Activated CD4-positive, alpha-beta T cell treated with anti-CD3 and anti-CD28 coated beads, Interleukin-2, amount 50 U/mL, for 16 hours (primary cell): ENCODE measurements around the gene TMEM126B.
A peak's percentile ranks its signal among the peaks of the same experiment; 100 is the strongest.
"Not testable (repeated sequence)": the region's sequence is repeated elsewhere in the genome, so short reads cannot be mapped to it uniquely, and the experiment has no call there.

Experiments used
- DNase-seq: peaks from one replicate; pipeline ENCODE4 v3.0.0-alpha.2; 2020

Gene TMEM126B

DNA sequence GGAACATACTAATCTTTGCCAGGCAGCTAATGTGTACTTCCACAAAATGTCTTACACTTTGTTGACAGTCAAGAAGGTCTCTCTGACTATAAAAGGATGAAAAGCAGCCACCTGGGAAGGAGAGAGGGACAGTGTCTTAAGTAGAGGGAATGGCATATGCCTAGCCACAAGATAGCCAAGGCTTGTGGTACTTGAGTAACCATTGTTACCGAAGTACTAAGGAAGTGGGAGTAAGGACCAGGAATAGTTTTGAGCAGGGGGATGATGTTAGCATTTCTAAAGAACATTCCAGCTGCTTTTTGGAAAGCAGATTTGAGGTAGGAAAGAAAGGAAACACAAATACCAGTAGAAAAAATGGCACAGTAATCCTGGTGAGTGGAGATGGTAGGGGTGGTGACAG lies 22.7 kb downstream of the TMEM126B start:
- no peak for DNase-seq

DNA sequence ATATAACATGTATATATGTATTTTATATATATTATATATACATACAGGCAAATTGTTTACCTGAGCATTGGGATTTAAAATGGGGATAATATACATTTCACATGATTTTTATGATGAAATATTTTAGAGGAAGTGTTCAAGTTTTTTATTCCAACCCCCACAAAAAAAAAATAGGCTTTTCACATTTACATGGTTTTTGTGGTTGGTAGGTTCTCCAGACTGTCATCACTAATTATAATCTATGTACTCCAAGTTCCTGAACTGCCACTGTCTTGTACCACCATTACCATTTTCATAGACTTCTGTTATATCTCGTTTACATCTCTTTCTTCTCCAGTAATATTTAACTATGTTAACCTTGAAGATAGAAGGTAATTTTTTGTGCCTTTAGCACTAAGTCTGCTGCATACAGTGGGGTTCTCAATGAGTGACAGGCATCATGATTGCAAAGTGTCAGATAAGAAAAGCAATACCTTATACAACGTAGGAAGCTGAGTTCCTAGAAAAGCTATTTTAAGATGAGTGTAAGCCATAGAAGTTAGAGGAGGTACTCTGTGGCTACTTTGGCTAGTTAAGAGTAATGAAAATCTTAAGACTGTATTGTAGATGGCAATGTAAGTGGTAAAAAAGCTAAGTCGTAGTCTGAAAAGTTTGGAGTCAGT lies 24.5 kb downstream of the TMEM126B start:
- no peak for DNase-seq

DNA sequence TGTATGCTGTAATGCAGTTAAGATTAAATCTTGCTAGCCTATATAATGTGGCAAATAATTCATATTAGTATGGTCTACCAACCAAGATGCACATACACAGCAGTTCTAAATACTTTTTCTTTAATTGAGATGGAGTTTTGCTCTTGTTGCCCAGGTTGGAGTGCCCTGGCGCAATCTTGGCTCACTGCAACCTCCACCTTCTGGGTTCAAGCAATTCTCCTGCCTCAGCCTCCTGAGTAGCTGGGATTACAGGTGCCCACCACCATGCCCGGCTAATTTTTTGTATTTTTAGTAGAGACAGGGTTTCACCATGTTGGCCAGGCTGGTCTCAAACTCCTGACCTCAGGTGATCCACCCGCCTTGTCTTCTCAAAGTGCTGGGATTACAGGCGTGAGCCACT lies 25.9 kb downstream of the TMEM126B start:
- DNase-seq = not testable (repeated sequence)

DNA sequence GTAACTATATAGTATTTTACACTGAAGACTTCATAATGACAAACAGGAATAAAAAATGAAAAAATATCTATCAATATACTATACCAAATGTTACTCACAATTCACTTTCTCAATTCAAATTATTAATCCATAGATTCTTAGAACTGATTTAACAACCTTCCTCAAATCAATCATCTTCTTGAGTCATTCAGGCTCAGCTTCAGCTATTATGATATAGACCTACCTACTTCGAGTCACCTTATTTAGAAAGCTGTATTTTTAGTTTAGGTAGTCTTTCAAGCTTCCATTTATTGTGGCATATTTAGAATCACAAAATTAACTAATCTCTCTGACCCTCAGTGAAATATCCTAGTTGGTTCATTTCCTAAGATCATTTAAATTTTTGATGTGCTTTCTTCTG lies 28.4 kb downstream of the TMEM126B start:
- DNase-seq = no peak

DNA sequence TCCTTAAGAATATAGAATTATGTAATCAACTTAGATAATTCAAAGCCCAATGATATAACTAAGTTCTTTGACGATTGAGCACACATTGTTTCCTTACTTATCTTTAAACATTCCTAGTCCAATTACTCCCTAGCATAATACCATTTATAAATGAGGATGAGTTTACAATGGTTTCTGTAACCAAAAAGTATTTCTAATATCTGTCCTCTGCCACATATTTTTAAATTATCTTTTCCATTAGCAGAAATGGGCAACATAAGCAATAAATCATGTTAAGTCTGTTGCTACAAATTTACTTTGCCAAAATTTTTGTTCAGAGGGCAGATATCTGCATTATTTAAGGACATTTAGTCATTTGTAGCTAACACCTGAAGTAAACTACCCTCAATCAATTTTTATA lies 29.8 kb downstream of the TMEM126B start:
- DNase-seq = no peak

DNA sequence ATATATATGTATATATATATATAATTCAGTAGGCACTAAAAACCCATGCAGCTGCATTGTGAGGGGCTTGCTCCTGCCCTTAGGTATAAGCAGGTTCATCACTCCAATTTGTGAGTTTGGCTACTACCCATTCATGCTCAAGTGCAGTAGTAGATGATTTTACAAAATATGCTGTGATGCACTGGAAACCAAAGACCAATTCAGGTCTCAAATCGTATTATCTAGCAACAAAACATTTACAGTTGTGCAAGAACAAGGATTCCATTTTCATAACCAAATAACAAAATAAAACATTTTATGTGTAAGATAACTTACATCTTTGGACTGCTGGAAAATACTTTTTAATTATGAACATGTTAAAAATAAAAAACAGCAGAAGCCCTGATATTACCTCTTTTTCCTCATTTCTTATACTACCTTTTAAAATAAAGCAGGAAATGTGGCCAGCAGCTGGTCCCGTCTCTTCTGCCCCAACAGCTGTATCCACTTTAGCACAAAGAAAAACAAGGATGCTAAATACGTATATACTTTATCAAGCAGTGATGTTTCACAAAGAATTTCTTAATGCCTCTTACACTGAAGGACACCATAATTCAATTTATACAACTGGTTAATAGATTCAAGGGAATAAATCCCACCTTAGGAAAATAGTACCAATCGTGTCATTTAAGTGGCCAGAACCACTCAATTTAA lies 33.7 kb downstream of the TMEM126B start:
- DNase-seq = no peak

DNA sequence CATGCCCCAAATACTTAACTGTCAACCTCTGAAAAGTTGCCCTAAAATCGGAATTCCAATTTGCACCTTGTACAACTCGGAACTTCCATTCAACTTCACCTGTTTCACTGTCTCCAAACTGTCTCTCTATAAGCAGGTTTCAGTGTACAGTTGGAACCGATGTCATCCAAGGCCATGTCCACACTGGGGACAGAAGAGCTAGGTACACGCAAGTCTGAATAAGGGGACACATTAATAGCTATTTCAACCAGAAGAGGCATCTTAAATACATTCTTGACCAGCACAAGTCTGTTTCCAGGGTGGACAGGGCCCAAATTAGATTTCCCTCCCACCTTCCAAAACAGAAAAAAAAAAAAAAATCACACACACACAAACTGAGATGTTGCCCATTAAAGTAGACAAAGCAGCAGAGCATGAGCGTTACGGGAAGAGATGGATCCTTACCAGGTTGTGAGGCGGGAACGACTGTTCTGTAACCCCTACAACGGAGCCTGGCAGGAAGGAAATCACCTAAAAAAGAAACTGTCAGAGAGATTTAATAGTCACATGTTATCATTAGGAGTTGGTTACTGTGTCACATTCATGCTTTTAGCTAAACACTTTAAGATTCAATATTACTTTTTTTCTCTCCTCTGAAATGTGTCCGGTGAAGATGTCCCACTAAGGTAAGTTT lies 34.8 kb downstream of the TMEM126B start:
- peak; percentile 42 for DNase-seq

DNA sequence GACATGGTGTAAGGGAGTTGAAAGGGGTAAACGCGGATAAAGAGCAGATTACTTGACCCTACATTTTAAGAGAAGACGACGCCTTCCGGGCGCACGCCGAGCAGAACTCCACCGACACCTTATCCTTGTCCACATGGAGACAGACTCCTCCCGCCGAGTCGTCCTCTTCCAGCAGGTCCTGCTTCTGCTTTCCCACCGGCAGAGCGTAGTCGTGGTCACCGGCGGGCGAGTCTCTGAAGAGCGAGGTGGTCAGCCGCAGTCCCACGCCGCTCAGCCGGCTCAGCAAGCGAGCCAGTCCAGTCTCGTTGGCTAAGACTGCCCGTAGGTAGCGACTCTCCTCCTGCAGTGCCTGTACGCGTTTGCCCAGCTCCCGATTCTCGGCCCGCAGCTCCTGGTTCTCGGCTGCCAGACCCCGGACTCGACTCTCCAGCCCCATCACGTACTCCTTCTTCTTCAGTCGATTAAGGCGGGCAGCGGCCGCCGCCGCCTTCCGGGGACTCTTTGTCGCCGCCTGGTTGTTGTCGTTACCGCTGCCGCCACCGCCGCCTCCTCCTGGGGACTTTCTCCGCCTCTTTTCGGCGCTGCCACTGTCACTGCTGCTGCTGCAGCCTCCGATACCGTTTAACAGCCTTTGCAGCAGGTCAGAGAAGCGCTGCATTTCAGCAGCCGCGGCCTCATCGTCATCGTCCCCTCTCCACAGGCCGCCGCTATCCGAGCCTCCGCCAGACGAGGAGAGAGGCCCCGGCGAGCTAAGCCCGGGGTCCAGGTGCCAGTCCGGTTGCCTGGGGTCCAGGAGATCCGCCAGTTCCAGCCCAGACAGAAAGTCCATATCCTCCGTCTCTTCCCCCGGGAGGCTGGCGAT lies 35.6 kb downstream of the TMEM126B start:
- peak; percentile 87 for DNase-seq

DNA sequence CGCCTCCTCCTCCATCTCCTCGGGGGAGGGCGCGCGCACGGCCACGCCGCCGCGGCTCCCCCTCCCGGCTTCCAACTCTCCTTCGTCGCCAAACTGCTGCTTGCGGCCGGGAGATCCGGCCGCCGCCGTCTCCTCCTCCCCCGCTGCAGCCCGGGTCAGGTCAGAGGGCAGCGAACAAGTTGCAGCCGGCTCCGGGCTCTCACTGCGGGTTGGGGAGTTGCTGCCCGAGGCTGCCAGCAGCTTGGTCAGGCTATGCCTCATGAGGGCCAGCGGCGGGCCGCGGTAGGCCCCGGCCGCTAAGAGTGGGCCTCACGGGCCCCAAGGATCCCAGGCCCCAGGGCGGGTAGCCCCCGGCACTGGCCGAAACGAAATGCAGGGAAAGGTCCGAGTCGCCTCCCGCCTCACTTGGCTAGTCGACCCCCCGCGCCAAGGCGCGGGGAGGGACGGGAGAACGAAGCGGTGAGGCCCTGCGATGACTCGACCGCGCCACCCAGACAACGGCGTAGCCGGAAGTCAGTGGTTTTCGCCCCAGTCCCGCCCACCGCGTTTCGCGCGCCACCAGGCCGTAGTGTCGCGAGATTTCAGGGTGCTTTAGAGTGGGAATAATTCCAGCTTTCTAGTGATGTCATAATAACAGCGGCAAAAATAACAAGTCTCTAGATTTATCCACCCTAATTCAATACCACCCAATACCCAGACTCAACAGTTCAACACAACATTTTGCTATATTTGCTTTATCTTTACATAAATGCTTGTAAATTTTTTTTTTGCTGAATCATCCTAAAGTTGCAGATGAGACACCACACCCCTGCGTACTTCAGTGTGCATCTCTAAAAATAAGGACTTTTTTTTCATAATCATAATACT lies 36.5 kb downstream of the TMEM126B start, which contains the start of gene CREBZF:
Gene CREBZF, minus strand, starts transcription at position 515 of the 867 bp plus-strand sequence. Its CDS starts 254 bp downstream, at position 261.
- peak; percentile 98 for DNase-seq

DNA sequence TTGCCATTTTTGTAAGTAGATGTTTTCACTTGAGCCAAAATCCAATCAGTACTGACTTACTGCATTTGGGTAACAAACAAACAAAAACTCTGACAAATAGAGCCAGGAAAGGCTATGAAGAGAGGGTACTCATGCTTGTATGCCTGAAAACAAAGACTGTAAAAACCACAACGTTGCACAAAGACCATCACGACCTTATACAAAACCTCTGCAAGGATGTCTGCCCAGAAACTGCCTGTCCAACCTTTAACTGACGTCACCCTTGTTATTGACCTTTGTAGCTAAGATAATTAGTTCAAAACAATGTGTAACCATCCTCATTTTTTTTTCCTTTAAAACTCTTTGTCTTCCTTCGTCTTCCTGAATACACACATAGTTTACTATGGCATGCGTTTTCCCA lies 37.3 kb downstream of the TMEM126B start:
- no peak for DNase-seq

DNA sequence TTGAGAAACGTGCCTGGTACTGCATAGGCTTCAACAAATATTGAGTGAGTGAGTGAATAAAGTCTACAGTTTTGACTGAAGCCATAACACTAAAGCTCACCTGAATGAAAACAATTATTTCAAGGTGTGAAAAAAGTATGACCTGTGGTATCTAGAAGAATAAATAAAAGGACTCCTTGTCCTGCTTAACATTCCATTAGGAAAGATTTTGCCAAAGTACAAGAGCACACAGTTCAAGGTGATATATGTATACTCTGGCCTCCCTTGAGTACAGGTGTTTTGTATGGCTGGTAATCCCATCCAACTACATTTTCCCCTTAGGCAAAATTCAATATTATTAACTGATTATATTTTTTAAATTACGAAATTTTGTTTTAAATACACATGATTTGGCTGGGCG lies 38.3 kb downstream of the TMEM126B start:
- DNase-seq = no peak

DNA sequence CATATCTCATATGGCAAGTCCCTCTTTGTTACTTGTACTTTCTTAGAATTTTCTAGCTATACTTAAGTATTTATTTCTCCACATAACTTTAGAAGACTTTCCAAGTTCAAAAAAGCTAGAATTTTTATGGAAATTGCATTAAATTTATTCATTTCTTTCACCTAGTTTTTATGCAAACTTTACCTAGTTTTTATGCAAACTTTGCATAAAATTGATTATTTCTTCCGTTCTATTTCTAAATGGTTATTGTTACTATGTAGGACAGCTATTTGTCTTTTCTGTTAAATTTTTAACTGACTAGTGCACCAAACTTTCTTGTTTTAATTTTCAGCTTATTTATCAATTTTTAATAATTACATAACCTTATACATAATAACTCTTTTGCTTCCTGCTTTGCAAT lies 39.8 kb downstream of the TMEM126B start:
- DNase-seq = no peak

DNA sequence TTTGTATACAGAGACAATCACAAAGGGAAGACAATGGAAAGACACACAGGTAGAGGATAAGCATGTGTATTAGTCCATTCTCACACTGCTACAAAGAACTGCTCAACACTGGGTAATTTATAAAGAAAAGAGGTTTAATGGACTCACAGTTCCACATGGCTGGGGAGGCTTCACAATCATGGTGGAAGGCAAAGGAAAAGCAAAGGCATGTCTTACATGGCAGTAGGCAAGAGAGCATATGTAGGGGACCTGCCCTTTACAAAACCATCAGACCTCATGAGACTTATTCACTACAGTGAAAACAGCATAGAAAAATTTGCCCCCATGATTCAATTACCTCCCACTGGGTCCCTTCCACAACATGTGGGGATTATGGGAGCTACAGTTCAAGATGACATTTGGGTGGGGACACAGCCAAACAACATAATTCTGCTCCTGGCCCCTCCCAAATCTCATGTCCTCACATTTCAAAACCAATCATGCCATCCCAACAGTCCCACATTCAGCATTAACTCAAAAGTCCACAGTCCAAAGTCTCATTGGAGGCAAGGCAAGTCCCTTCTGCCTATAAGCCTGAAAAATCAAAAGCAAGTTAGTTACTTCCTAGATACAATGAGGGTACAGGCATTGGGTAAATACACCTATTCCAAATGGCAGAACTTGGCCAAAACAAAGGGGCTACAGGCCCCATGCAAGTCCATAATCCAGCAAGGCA lies 42.7 kb downstream of the TMEM126B start:
- DNase-seq = not testable (repeated sequence)

DNA sequence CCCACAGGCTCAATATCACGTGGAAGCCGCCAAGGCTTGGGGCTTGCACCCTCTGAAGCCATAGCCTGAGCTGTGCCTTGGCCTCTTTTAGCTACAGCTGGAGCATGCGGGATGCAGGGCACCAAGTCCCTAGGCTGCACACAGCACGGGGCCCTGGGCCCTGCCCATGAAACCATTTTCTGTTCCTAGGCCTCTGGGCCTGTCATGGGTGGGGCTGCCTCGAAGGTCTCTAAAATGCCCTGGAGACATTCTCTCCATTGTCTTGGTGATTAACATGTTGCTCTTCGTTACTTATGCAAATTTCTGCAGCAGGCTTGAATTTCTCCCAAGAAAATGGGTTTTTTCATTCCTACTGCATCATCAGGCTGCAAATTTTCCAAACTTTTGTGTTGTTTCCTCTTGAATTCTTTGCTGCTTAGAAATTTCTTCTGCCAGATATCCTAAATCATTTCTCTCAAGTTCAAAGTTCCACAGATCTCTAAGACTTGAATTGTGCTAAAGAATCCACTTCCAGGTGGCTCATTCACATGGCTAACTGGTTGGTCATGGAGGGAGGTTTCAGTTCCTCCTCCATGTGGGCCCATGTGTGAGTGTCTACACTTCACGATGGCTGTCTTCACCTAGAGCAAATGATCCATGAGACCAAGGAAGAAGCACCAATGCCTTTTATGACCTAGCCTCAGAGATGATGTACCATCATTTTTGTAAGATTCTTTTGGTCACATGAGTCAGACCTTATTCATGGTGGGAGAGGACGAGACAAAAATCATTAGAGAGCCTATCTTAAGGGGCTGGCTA lies 43.9 kb downstream of the TMEM126B start:
- no peak for DNase-seq

DNA sequence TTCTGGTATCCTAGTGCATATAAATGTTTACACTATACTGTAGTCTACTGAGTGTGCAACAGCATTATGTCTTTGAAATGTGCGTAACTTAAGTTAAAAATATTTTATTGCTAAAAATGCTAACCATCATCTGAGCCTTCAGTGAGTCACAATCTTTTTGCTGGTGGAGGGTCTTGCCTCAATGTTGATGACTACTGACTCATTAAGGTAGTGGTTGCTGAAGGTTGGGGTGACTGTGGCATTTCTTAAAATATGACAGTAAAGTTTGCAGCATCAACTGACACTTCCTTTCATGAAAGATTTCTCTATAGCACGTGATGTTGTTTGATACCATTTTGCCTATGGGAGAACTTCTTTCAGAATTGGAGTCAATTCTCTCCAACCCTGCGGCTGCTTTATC lies 45.0 kb downstream of the TMEM126B start:
- peak; percentile 59 for DNase-seq

DNA sequence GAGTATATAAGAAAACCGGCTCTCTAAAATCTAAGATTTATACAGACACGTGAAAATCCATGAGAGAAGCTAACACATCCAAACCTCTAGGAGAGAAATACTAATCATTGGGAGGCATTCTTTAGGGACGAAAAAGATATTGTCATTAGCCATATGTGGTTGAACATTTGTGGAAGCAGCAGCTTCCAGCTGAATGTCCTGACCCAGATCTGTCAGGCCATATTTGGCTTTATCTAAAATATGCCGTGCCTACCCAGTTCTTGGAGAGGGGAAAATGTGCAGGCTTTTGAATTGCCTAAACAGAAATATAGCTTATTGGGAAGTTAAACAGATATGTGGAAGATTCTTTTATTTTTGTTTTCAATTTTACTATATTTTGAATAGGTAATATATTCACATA lies 51.2 kb downstream of the TMEM126B start:
- DNase-seq = no peak

DNA sequence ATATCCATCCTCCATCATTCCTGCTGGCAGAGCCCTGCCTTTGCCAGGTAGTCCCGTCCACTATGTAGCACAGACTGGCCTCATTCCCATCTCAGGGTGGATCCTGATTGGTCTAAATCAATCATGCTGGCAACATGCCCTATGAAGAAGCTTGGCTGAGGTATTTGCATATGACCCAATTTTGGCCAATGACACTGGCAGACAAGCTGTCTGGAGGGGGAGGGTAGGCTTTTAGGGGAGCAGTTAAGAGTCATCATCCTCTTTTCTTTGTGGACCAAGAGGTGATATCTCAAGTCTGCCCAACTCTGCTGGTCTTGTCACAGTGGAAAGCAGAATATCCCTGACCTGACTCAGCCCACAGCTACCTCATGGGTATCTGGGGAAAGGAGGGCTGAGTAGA lies 52.5 kb downstream of the TMEM126B start:
- DNase-seq = no peak

DNA sequence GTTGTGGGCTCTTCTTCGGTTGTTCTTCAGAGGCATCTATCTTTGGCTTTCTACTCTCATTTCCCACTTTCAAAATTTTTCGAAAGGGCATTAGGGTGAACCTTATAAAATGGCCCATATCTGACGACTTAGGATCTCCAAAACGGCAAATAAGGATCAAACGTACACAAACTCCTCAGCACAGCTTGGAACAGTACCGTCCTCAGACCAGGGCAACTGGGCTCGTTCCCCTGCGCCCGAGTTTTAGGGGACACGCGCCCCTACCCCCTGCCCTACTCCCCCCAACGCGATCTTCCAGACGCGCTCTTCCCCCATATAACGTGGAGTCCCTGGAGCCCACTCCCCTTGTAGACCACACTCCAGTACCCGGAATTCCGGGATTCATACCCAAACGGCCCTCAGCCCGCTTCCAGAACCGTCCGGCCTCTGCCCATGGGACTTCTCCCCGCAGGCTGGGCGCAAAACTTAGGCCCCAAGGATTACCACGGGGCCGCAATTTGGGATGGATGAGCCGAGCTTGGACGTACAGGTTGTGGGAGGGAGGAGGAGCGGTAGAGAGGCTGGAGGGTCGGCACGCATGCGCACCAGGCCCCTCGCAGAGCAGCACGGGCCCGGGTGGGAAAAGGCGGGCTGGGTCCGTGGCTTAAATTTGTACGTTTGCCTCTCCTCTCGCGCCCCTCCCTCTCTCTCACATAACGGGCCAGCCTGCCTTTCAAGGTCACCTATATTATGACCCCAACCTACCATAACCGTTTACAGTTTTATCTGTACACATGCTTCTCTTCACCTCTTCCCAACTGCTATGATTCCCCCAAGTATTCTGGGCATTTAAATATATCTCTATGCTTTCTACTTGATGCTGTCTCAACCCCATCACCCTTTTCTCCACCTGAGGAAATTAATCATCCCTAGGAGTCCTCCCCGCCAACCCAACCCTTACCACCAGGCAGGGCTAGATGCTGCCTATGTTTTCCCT lies 54.2 kb downstream of the TMEM126B start:
- DNase-seq = peak; percentile 59

DNA sequence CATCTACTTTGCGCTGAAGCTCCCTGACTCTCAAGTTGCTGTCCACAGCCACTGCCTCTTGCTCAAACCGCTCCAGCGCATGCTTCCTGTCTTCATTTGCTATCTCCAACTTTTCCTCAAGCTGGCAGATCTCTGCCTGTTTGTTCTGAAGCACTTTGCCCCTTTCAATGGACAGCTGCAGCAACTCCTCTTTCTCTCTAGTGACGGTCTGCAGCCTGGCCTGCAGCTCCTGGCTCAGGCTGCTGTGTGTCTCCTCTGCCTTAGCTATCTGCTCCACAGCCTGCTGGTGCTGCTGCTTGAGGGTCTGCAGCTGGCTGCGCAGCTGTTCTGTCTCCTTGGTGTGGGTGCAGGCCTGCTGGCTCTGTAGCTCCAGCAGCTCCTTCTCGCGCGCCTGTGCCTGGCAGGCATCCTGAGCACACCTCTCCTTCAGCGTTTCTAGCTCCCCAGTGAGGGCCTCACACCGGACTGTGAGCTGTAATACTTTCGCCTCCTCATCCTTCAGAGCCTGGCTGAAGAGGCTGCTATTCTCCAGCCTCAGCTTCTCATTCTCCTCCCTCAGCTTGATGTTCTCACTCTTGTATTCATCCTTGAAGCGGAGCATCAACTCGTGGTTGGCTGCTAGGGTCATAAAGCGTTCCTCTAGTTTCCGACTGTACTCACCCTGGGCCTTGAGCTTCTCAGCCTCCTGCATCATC lies 56.9 kb downstream of the TMEM126B start:
- no peak for DNase-seq
